Measurements from ENCODE around the gene OXSR1. TPM values are rescaled to one million over a fixed set of nuclear protein-coding genes. Genes with fewer than 3 reads are reported as not detected.
"Not testable (repeated sequence)": the region's sequence is repeated elsewhere in the genome, so short reads cannot be mapped to it uniquely, and the experiment has no call there.

The OXSR1 gene
- total and polyA plus RNA-seq, 8 donors = 26.4 to 53.9 (median 43.0) TPM

GRCh38 chr3:38177181-38177580, 11.8 kb downstream of the OXSR1 start:
- Histone ChIP-seq H3K9me3 (no peaks in the 10 kb centered on the region), H3K36me3 (no peaks in the 10 kb centered on the region), H3K27me3 (no peaks in the 10 kb centered on the region), H3K4me1 (peaks cover 0 to 27% of the 10 kb centered on the region in 2 donors), H3K27ac (no peak overlapping the region), H3K4me3 (no peak overlapping the region)
- DNase-seq (no peak), ATAC-seq (no peak)
- no peak for TF ChIP-seq CTCF (IDR thresholded peaks at IDR 0.05)
- intact Hi-C loops (cut with DNase I) = no loop called here

GRCh38 chr3:38186781-38187180, 21.4 kb downstream of the OXSR1 start:
- intact Hi-C loops (cut with DNase I) = no loop called here
- no peak for ATAC-seq
- no peak overlapping the region for H3K4me3 ChIP-seq
- H3K9me3 ChIP-seq = no peaks in the 10 kb centered on the region
- no peak for DNase-seq
- no peaks in the 10 kb centered on the region for H3K27me3 ChIP-seq
- H3K36me3 ChIP-seq = peaks cover 0 to 20% of the 10 kb centered on the region in 2 donors
- H3K27ac ChIP-seq = no peak overlapping the region
- no peak for TF ChIP-seq CTCF (IDR thresholded peaks at IDR 0.05)
- H3K4me1 ChIP-seq = peaks cover 0 to 9% of the 10 kb centered on the region in 2 donors

GRCh38 chr3:38190481-38190881, 25.1 kb downstream of the OXSR1 start:
- no peak overlapping the region for H3K4me3 ChIP-seq
- H3K9me3 ChIP-seq = no peaks in the 10 kb centered on the region
- H3K4me1 ChIP-seq = peaks cover 0 to 4% of the 10 kb centered on the region in 2 donors
- intact Hi-C loops (cut with DNase I) = no loop called here
- ATAC-seq = no peak
- DNase-seq = no peak
- no peak for TF ChIP-seq CTCF (IDR thresholded peaks at IDR 0.05)
- peaks cover 0 to 22% of the 10 kb centered on the region in 2 donors for H3K36me3 ChIP-seq
- H3K27me3 ChIP-seq = no peaks in the 10 kb centered on the region
- H3K27ac ChIP-seq = no peak overlapping the region

- H3K27ac ChIP-seq; H3K27me3 ChIP-seq; ATAC-seq; H3K4me3 ChIP-seq; H3K9me3 ChIP-seq; intact Hi-C loops (cut with DNase I): not testable (repeated sequence)
- Histone ChIP-seq H3K36me3 (peaks cover 0 to 36% of the 10 kb centered on the region in 2 donors), H3K4me1 (peaks cover 0 to 32% of the 10 kb centered on the region in 2 donors)
- peak in 1 of 4 donors; percentile 39 for DNase-seq
Measured at GRCh38 chr3:38202931-38203330, 37.6 kb downstream of the OXSR1 start.

- intact Hi-C loops (cut with DNase I) = no loop called here
- no peak for ATAC-seq
- H3K27ac ChIP-seq = no peak overlapping the region
Measured at GRCh38 chr3:38203690-38204089, 38.4 kb downstream of the OXSR1 start.

More at GRCh38 chr3:38203690-38204089, 38.4 kb downstream of the OXSR1 start:
- no peaks in the 10 kb centered on the region for H3K27me3 ChIP-seq
- H3K4me1 ChIP-seq = peaks cover 0 to 32% of the 10 kb centered on the region in 2 donors
- no peak for TF ChIP-seq CTCF (IDR thresholded peaks at IDR 0.05)
- no peak for DNase-seq
- peaks cover 0 to 36% of the 10 kb centered on the region in 2 donors for H3K36me3 ChIP-seq
- no peak overlapping the region for H3K4me3 ChIP-seq
- no peaks in the 10 kb centered on the region for H3K9me3 ChIP-seq
